SK-N-SH (cell line): ENCODE measurements around the gene ZNF71.

Experiments
- CTCF ChIP-seq: fragments of 200-600 bp; sonication (generic); IDR thresholded peaks from 2 replicates; pipeline ENCODE4 v1.6.1; 2017; ENCODE audit warnings: antibody characterized with exemption, mild to moderate bottlenecking, moderate library complexity
- NRF1 ChIP-seq: IDR thresholded peaks from 2 replicates; pipeline ENCODE4 v1.6.1; 2012; ENCODE audit warnings: low read depth, mild to moderate bottlenecking, low read length
- RCOR1 ChIP-seq: fragments of 150-350 bp; IDR thresholded peaks from 2 replicates; pipeline ENCODE4 v1.6.1; 2017; ENCODE audit warnings: antibody characterized with exemption, low read length

DNA sequence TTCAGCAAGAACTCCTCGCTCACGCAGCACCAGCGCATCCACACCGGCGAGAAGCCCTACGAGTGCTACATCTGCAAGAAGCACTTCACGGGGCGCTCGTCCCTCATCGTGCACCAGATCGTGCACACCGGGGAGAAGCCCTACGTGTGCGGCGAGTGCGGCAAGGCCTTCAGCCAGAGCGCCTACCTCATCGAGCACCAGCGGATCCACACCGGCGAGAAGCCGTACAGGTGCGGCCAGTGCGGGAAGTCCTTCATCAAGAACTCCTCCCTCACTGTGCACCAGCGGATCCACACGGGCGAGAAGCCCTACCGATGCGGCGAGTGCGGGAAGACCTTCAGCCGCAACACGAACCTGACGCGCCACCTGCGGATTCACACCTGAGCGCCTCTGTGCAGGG, 27.3 kb downstream of the ZNF71 start:
- TF ChIP-seq CTCF: no peak
- TF ChIP-seq RCOR1: no peak
- TF ChIP-seq NRF1: no peak
